ENCODE measurements around the gene TPD52L2.

DNA sequence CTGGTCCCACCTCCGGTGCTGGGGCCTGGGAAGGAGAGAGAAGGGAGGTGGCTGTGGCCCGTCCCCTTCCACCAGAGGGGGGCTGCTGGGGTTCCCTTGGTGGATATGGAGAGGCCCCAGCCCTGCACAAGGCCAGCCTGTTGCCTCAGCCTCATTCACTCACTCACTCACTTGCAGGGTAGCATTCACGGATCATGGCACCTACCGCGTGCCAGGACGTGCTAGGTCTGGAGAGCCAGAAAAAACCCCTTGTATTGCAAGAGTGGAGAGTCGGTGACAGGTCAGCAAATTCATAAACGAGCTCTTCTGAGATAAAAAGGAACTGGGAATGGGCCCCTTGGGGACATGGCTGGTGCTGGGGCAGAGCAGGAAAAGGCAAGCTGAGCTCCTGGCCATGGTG is 27.6 kb upstream of the TPD52L2 start:
- TF ChIP-seq, protein P1, sequence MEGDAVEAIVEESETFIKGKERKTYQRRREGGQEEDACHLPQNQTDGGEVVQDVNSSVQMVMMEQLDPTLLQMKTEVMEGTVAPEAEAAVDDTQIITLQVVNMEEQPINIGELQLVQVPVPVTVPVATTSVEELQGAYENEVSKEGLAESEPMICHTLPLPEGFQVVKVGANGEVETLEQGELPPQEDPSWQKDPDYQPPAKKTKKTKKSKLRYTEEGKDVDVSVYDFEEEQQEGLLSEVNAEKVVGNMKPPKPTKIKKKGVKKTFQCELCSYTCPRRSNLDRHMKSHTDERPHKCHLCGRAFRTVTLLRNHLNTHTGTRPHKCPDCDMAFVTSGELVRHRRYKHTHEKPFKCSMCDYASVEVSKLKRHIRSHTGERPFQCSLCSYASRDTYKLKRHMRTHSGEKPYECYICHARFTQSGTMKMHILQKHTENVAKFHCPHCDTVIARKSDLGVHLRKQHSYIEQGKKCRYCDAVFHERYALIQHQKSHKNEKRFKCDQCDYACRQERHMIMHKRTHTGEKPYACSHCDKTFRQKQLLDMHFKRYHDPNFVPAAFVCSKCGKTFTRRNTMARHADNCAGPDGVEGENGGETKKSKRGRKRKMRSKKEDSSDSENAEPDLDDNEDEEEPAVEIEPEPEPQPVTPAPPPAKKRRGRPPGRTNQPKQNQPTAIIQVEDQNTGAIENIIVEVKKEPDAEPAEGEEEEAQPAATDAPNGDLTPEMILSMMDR (IDR thresholded peaks at IDR 0.05): no peak
- TF ChIP-seq POLR2A (IDR thresholded peaks at IDR 0.05): no peak

All from testis (tissue), 2 donors.